BJ (cell line): ENCODE results near the gene TPMT. TPM values are rescaled to one million over a fixed set of nuclear protein-coding genes. Genes with fewer than 3 reads are reported as not detected.
A peak's percentile ranks its signal among the peaks of the same experiment; 100 is the strongest.

Source experiments
- CTCF ChIA-PET: fragments of 350-600 bp; formaldehyde crosslinking; extraction: SDS; loops from one replicate; lab custom pipeline; 2021; ENCODE audit warnings: antibody characterized with exemption, inconsistent platforms; lab: Yijun Ruan, JAX
- POLR2A ChIA-PET: fragments of 300-600 bp; sonication (Branson Sonifier 250); formaldehyde crosslinking; extraction: SDS; loops from one replicate; lab custom pipeline; 2021; ENCODE audit warnings: antibody characterized with exemption; lab: Charles Lee
- DNase-seq: peaks from one replicate; pipeline ENCODE4 v3.0.0-alpha.2; 2011; ENCODE audit warnings: low read depth
- H3K27me3 ChIP-seq: 2 replicates; pipeline ENCODE4 v1.6.0; 2011; ENCODE audit warnings: low read length; ENCODE audit not compliant: control insufficient read depth, insufficient read depth
- H3K36me3 ChIP-seq: 2 replicates; pipeline ENCODE4 v1.5.1; 2011; ENCODE audit warnings: low read length; ENCODE audit not compliant: control insufficient read depth, insufficient read depth
- H3K4me3 ChIP-seq: 2 replicates; pipeline ENCODE4 v1.5.1; 2011; ENCODE audit warnings: low read depth, mild to moderate bottlenecking, control low read depth, low read length
- CTCF ChIP-seq: IDR thresholded peaks from 2 replicates; pipeline ENCODE4 v1.5.1; 2011; ENCODE audit warnings: low read depth, mild to moderate bottlenecking, control low read depth, inconsistent platforms, low read length, moderate library complexity; ENCODE audit not compliant: insufficient read depth
- polyA minus RNA-seq: library from RNA; depleted of rRNA, polyadenylated mRNA; stranded (reverse); fragments of >200 nt; gene quantifications from 2 replicates; pipeline ENCODE4 v1.2.3, GENCODE V29; 2011; rRNA and poly(A)+ RNA removed
- polyA plus RNA-seq: library from polyadenylated mRNA; depleted of rRNA; stranded (reverse); fragments of >200 nt; gene quantifications from 2 replicates; pipeline ENCODE4 v1.2.3, GENCODE V29; 2011; rRNA removed

TPMT gene
- polyA plus RNA-seq (10.9 and 18.0 TPM in 2 replicates), polyA minus RNA-seq (3.7 and 3.8 TPM in 2 replicates)

- Histone ChIP-seq H3K4me3 (peak within 1 kb of the TSS; percentile 93), H3K27me3 (no peaks in the 10 kb centered on the region), H3K36me3 (no peaks in the 10 kb centered on the region)
- no peak for TF ChIP-seq CTCF
- CTCF ChIA-PET: interaction anchor here (2.2 kb wide), 1 partner anchor 13 kb away, joined by 5 read pairs; no protein-coding TSS in a partner anchor
- POLR2A ChIA-PET: interaction anchor here (0.6 kb wide), 1 partner anchor 235 kb away, joined by 3 read pairs; no protein-coding TSS in a partner anchor
- DNase-seq: no peak
Observed at GRCh38 chr6:18154507-18155149, at the start of gene TPMT. TPMT (minus strand) TSS chr6:18155077; CDS start chr6:18149127, 5,950 bp downstream.

- Histone ChIP-seq H3K4me3 (no peak overlapping the region), H3K36me3 (peaks cover 2% of the 10 kb centered on the region; the same call in 1 of the 2 replicates), H3K27me3 (no peaks in the 10 kb centered on the region)
- ChIA-PET POLR2A (interaction anchor here (0.6 kb wide), 1 partner anchor 183 kb away, joined by 3 read pairs; the partner anchor contains the start of gene RNF144B), CTCF (interaction anchor here (0.6 to 1.3 kb wide), 2 partner anchors 13 to 37 kb away, joined by 3 read pairs; no protein-coding TSS in a partner anchor)
- no peak for DNase-seq
- no peak for TF ChIP-seq CTCF
Observed at GRCh38 chr6:18203786-18204185, 48.9 kb upstream of the TPMT start.

GRCh38 chr6:18192026-18192425, 37.1 kb upstream of the TPMT start:
- Histone ChIP-seq H3K4me3 (no peak overlapping the region), H3K27me3 (no peaks in the 10 kb centered on the region), H3K36me3 (no peaks in the 10 kb centered on the region; the same call in 1 of the 2 replicates)
- TF ChIP-seq CTCF: no peak
- no peak for DNase-seq
- ChIA-PET POLR2A (no interaction called here), CTCF (no interaction called here)

GRCh38 chr6:18189196-18189595, 34.3 kb upstream of the TPMT start:
- Histone ChIP-seq H3K27me3 (no peaks in the 10 kb centered on the region), H3K4me3 (no peak overlapping the region), H3K36me3 (no peaks in the 10 kb centered on the region; the same call in 1 of the 2 replicates)
- POLR2A ChIA-PET: no interaction called here
- DNase-seq: no peak
- CTCF ChIA-PET: no interaction called here
- TF ChIP-seq CTCF: no peak

- CTCF ChIA-PET: no interaction called here
Observed at GRCh38 chr6:18187701-18188100, 32.8 kb upstream of the TPMT start.

More at GRCh38 chr6:18187701-18188100, 32.8 kb upstream of the TPMT start:
- Histone ChIP-seq H3K27me3 (no peaks in the 10 kb centered on the region), H3K4me3 (no peak overlapping the region), H3K36me3 (no peaks in the 10 kb centered on the region; the same call in 1 of the 2 replicates)
- no peak for DNase-seq
- no peak for TF ChIP-seq CTCF
- POLR2A ChIA-PET: no interaction called here
